Measurements from ENCODE around the gene TCF7L1.
A peak's percentile ranks its signal among the peaks of the same experiment; 100 is the strongest.

TCF7L1 gene

GRCh38 chr2:85354286-85355072, 221.3 kb downstream of the TCF7L1 start, which contains the start of the genes ELMOD3 and RETSAT:
TSS of gene ELMOD3 (plus strand) at chr2:85354769. CDS start at chr2:85357199, 2,430 bp downstream.
TSS of gene RETSAT (minus strand) at chr2:85354528. CDS start at chr2:85354507, 21 bp downstream.
- in situ Hi-C loops (cut with HindIII; ENCODE audit: low pct_ligation_motif_present, low pct_unique_long_range_greater_than_20kb, low sequenced_read_pairs), result no loop called here
- DNase-seq, result peak; percentile 99

- in situ Hi-C loops (cut with HindIII; ENCODE audit: low pct_ligation_motif_present, low pct_unique_long_range_greater_than_20kb, low sequenced_read_pairs), result no loop called here
These were observed 221.8 kb downstream of the TCF7L1 start for GRCh38 chr2:85355073-85355410.

GRCh38 chr2:85355521-85355920, 222.3 kb downstream of the TCF7L1 start:
- DNase-seq, result peak; percentile 11
- in situ Hi-C loops (cut with HindIII; ENCODE audit: low pct_ligation_motif_present, low pct_unique_long_range_greater_than_20kb, low sequenced_read_pairs), result no loop called here

More at GRCh38 chr2:85355073-85355410, 221.8 kb downstream of the TCF7L1 start:
- DNase-seq, result no peak

GRCh38 chr2:85356186-85356585, 223.0 kb downstream of the TCF7L1 start:
- in situ Hi-C loops (cut with HindIII; ENCODE audit: low pct_ligation_motif_present, low pct_unique_long_range_greater_than_20kb, low sequenced_read_pairs), result no loop called here

GRCh38 chr2:85357736-85358135, 224.5 kb downstream of the TCF7L1 start:
- DNase-seq, result no peak
- in situ Hi-C loops (cut with HindIII; ENCODE audit: low pct_ligation_motif_present, low pct_unique_long_range_greater_than_20kb, low sequenced_read_pairs), result no loop called here

More at GRCh38 chr2:85356186-85356585, 223.0 kb downstream of the TCF7L1 start:
- DNase-seq, result no peak

Data from ACHN (cell line).